T-helper 1 cell treated with Interleukin-12 subunit alpha and Interleukin-12 subunit beta and Interleukin-4 antibody, amounts not matched to agents 30 μg/mL and 1 μg/mL, for 36 hours (primary cell): Measurements from ENCODE around the gene LRP3.
"Not testable (repeated sequence)": the region's sequence is repeated elsewhere in the genome, so short reads cannot be mapped to it uniquely, and the experiment has no call there.

Experiments
- H3K27ac Mint-ChIP-seq: one replicate; pipeline ENCODE4 v1.8.0; 2021; ENCODE audit warnings: mild to moderate bottlenecking, mixed read lengths
- H3K27me3 Mint-ChIP-seq: one replicate; pipeline ENCODE4 v1.8.0; 2021; ENCODE audit warnings: low read depth, mixed read lengths
- H3K36me3 Mint-ChIP-seq: one replicate; pipeline ENCODE4 v1.8.0; 2021; ENCODE audit warnings: low read depth, mixed read lengths
- H3K4me1 Mint-ChIP-seq: one replicate; pipeline ENCODE4 v1.8.0; 2021; ENCODE audit warnings: low read depth, mixed read lengths
- H3K4me3 Mint-ChIP-seq: one replicate; pipeline ENCODE4 v1.8.0; 2021; ENCODE audit warnings: mild to moderate bottlenecking, moderate library complexity, mixed read lengths
- H3K9me3 Mint-ChIP-seq: one replicate; pipeline ENCODE4 v1.8.0; 2021; ENCODE audit warnings: mixed read lengths

Gene LRP3

DNA sequence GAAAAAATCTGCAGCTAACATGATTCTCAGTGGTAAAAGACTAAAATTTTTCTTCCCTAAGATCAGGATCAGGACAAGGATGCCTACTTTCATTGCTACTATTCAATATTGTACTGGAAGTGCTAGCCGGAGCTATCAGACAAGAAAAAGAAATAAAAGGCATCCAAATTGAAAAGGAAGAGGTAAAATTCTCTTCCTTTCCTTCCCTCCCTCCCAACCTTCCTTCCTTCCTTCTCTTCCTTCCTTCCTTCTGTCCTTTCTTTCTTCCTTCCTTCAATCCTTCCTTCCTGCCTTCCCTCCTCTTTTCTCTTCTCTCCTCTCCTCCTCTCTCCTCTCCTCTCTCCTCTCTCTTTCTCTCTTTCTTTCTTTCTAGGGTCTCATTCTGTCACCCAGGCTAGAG is 26.7 kb upstream of the LRP3 start:
- no peak overlapping the region for H3K27ac Mint-ChIP-seq

DNA sequence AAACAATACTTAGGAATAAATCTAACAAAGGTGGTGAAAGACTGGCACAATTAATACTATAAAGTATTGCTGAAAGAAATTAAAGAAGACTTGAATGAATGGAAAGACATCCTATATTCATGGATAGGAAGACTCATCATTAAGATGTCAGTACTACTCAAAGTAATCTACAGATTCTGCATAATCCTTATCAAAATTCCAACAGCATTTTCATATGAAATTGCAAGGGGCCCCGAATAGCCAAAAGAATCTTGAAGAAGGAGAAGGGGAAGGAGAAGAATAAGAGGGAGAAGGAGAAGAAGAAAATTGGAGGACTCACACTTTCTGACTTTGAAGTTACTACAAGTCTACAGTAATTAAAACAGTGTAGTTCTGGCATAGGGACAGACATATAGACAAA is 25.6 kb upstream of the LRP3 start:
- Mint-ChIP-seq H3K4me1 (peaks cover 7% of the 10 kb centered on the region), H3K36me3 (peaks cover 7% of the 10 kb centered on the region), H3K27ac (no peak overlapping the region), H3K9me3 (peaks cover 18% of the 10 kb centered on the region), H3K27me3 (peaks cover 7% of the 10 kb centered on the region), H3K4me3 (no peak overlapping the region)

More for the DNA sequence above, 26.7 kb upstream of the LRP3 start:
- peaks cover 7% of the 10 kb centered on the region for H3K27me3 Mint-ChIP-seq
- peaks cover 18% of the 10 kb centered on the region for H3K9me3 Mint-ChIP-seq
- H3K36me3 Mint-ChIP-seq, result peaks cover 6% of the 10 kb centered on the region
- H3K4me3 Mint-ChIP-seq, result no peak overlapping the region
- H3K4me1 Mint-ChIP-seq, result peaks cover 5% of the 10 kb centered on the region

DNA sequence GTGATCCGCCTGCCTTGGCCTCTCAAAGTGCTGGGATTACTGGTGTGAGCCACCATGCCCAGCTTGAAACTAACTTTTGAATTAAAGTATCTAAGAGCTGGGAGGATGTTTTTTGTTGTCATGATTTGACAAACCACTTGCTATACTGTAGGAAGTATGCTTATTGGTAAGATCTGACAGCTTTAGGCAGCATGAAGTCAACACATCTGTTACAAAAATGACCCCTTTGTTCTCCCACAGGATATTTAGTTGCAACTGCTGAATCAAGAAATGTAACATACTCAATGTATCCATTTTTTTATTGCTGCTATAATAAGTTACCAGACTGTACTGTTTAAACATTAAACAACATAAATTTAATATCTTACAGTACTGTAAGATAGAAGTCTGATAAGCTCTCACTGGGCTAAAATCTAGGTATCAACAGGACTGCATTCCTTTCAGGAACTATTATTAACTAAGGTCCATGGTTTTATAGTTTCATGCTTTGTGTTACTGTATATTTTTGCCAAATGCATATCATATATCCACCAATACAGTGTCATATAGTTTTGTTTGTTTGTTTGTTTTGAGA is 22.8 kb upstream of the LRP3 start:
- Mint-ChIP-seq H3K27me3 (peaks cover 7% of the 10 kb centered on the region), H3K36me3 (peaks cover 7% of the 10 kb centered on the region), H3K27ac (no peak overlapping the region), H3K9me3 (peaks cover 18% of the 10 kb centered on the region), H3K4me1 (peaks cover 14% of the 10 kb centered on the region), H3K4me3 (no peak overlapping the region)

GRCh38 chr19:33171916-33172359 is 22.2 kb upstream of the LRP3 start:
- H3K9me3 Mint-ChIP-seq, result peaks cover 18% of the 10 kb centered on the region

GRCh38 chr19:33174186-33174585 is 19.9 kb upstream of the LRP3 start:
- peaks cover 17% of the 10 kb centered on the region for H3K4me1 Mint-ChIP-seq
- H3K4me3 Mint-ChIP-seq, result no peak overlapping the region
- peaks cover 7% of the 10 kb centered on the region for H3K27me3 Mint-ChIP-seq
- H3K36me3 Mint-ChIP-seq, result peaks cover 4% of the 10 kb centered on the region
- no peak overlapping the region for H3K27ac Mint-ChIP-seq
- no peaks in the 10 kb centered on the region for H3K9me3 Mint-ChIP-seq

More at GRCh38 chr19:33171916-33172359, 22.2 kb upstream of the LRP3 start:
- peaks cover 17% of the 10 kb centered on the region for H3K4me1 Mint-ChIP-seq
- peaks cover 9% of the 10 kb centered on the region for H3K36me3 Mint-ChIP-seq
- peaks cover 10% of the 10 kb centered on the region for H3K27me3 Mint-ChIP-seq
- no peak overlapping the region for H3K4me3 Mint-ChIP-seq
- H3K27ac Mint-ChIP-seq, result no peak overlapping the region

- no peaks in the 10 kb centered on the region for H3K9me3 Mint-ChIP-seq
- peaks cover 14% of the 10 kb centered on the region for H3K27me3 Mint-ChIP-seq
- H3K4me1 Mint-ChIP-seq, result peaks cover 17% of the 10 kb centered on the region
- H3K36me3 Mint-ChIP-seq, result peaks cover 4% of the 10 kb centered on the region
- peak overlapping the region; percentile 98 for H3K4me3 Mint-ChIP-seq
- H3K27ac Mint-ChIP-seq, result peak overlapping the region; percentile 98
Measured at GRCh38 chr19:33175156-33175782, 18.9 kb upstream of the LRP3 start.

GRCh38 chr19:33175886-33176669 is 18.1 kb upstream of the LRP3 start:
- peaks cover 18% of the 10 kb centered on the region for H3K27me3 Mint-ChIP-seq
- peaks cover 4% of the 10 kb centered on the region for H3K36me3 Mint-ChIP-seq
- peak overlapping the region; percentile 98 for H3K27ac Mint-ChIP-seq
- peak overlapping the region; percentile 98 for H3K4me3 Mint-ChIP-seq
- no peaks in the 10 kb centered on the region for H3K9me3 Mint-ChIP-seq
- peaks cover 17% of the 10 kb centered on the region for H3K4me1 Mint-ChIP-seq

- Mint-ChIP-seq H3K36me3 (peaks cover 4% of the 10 kb centered on the region), H3K27me3 (peaks cover 18% of the 10 kb centered on the region), H3K9me3 (no peaks in the 10 kb centered on the region), H3K4me1 (peaks cover 17% of the 10 kb centered on the region), H3K27ac (peak overlapping the region; percentile 98), H3K4me3 (peak overlapping the region; percentile 98)
Measured at GRCh38 chr19:33176670-33177416, 17.3 kb upstream of the LRP3 start.

DNA sequence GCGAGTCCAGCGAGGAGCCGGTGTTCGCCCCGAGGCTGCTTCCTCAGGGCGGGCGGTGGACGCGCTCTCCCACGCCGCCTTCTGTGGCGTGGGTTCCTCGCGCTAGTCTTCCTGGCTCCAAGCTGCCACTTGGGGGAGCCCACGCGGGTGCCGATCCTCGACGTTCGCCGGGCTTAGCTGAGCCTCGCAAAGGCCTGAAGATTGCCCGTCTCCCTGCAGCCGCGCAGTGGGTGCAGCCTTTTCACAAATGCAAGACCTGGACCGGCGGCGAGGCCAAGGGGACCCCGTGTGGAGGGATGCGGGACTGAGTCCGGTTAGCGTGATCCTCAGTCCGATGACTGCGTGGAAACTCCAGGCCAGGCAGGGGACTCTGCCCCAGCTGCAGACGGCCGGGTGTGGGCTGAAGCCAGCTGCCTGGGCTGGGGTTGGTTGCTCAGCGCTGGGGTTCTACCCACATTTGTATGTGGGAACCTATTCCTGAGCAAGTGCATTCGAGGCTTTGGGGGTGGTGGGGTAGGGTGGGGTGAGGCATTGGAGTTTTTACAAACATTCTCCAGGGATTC is 16.6 kb upstream of the LRP3 start:
- Mint-ChIP-seq H3K36me3 (peaks cover 3% of the 10 kb centered on the region), H3K9me3 (no peaks in the 10 kb centered on the region), H3K27ac (peak overlapping the region; percentile 98), H3K27me3 (peaks cover 18% of the 10 kb centered on the region), H3K4me1 (peaks cover 15% of the 10 kb centered on the region), H3K4me3 (peak overlapping the region; percentile 98)

- Mint-ChIP-seq H3K4me3 (no peak overlapping the region), H3K9me3 (no peaks in the 10 kb centered on the region), H3K36me3 (no peaks in the 10 kb centered on the region), H3K27ac (no peak overlapping the region), H3K4me1 (peaks cover 2% of the 10 kb centered on the region), H3K27me3 (peaks cover 22% of the 10 kb centered on the region)
Measured at GRCh38 chr19:33186431-33187182, 7.5 kb upstream of the LRP3 start.

DNA sequence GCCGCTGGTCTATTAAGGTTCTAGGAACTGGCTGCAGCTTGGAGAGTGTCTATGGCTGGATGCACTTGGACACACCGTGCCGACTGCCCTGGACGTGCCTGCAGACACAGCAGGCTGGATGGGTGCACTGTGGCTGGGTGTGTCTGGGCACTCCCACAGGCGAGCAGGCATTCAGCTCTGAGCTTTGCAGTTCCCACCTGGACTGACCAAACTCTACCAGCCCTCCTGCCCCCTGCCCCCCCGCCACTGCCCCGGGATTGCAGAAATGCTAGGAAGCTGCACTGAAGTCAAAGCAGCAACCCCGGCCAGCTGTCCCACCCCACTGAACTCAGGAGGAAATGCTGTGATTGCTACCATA is 7.0 kb upstream of the LRP3 start:
- H3K4me3 Mint-ChIP-seq, result no peak overlapping the region
- peaks cover 28% of the 10 kb centered on the region for H3K27me3 Mint-ChIP-seq
- H3K4me1 Mint-ChIP-seq, result peaks cover 2% of the 10 kb centered on the region
- H3K9me3 Mint-ChIP-seq, result no peaks in the 10 kb centered on the region
- H3K36me3 Mint-ChIP-seq, result no peaks in the 10 kb centered on the region
- H3K27ac Mint-ChIP-seq, result no peak overlapping the region

DNA sequence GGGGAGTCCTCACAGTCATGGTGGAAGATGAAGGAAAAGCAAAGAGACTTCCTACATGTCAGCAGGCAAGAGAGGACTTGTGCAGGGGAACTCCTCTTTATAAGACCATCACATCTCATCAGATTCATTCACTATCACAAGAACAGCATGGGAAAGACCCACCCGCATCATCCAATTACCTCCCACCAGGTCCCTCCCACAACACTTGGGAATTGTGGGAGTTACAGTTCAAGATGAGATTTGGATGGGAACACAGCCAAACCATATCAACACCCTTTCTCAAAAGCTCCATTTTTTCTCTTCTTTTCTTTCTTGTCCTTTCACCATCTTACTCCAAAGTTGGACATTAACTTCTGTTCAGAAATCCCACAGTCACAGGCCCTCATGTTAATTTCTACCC is 4.7 kb upstream of the LRP3 start:
- no peak overlapping the region for H3K4me3 Mint-ChIP-seq
- no peak overlapping the region for H3K27ac Mint-ChIP-seq
- peaks cover 5% of the 10 kb centered on the region for H3K4me1 Mint-ChIP-seq
- H3K9me3 Mint-ChIP-seq, result no peaks in the 10 kb centered on the region
- no peaks in the 10 kb centered on the region for H3K36me3 Mint-ChIP-seq
- peaks cover 45% of the 10 kb centered on the region for H3K27me3 Mint-ChIP-seq

GRCh38 chr19:33191092-33191491 is 3.0 kb upstream of the LRP3 start:
- H3K27ac Mint-ChIP-seq, H3K4me1 Mint-ChIP-seq, H3K36me3 Mint-ChIP-seq, H3K9me3 Mint-ChIP-seq, H3K4me3 Mint-ChIP-seq: not testable (repeated sequence)
- H3K27me3 Mint-ChIP-seq, result peaks cover 55% of the 10 kb centered on the region

GRCh38 chr19:33191501-33191900 is 2.6 kb upstream of the LRP3 start:
- H3K36me3 Mint-ChIP-seq, result no peaks in the 10 kb centered on the region
- no peak overlapping the region for H3K4me3 Mint-ChIP-seq
- peaks cover 57% of the 10 kb centered on the region for H3K27me3 Mint-ChIP-seq
- H3K9me3 Mint-ChIP-seq, result no peaks in the 10 kb centered on the region
- H3K4me1 Mint-ChIP-seq, result peaks cover 5% of the 10 kb centered on the region
- H3K27ac Mint-ChIP-seq, result no peak overlapping the region
